IgD-negative memory B cell (primary cell): Measurements from ENCODE around the gene VPS37B. TPM values are rescaled to one million over a fixed set of nuclear protein-coding genes. Genes with fewer than 3 reads are reported as not detected.
"Not testable (repeated sequence)": the region's sequence is repeated elsewhere in the genome, so short reads cannot be mapped to it uniquely, and the experiment has no call there.

Experiments
- H3K27ac Mint-ChIP-seq, 3 donors: one replicate each; pipeline ENCODE4 v1.8.0; 2020 to 2022; ENCODE audit warnings: mild to moderate bottlenecking in 3 of 3, mixed read lengths in 3 of 3, moderate library complexity in 1 of 3
- H3K27me3 Mint-ChIP-seq: one replicate; pipeline ENCODE4 v1.8.0; 2021; ENCODE audit warnings: mixed read lengths
- H3K36me3 Mint-ChIP-seq: one replicate; pipeline ENCODE4 v1.8.0; 2020; ENCODE audit warnings: mild to moderate bottlenecking, mixed read lengths
- H3K4me1 Mint-ChIP-seq, 3 donors: one replicate each; pipeline ENCODE4 v1.8.0; 2020 to 2022; ENCODE audit warnings: mixed read lengths in 3 of 3, mild to moderate bottlenecking in 1 of 3
- H3K4me3 Mint-ChIP-seq, 4 donors: one replicate each; pipeline ENCODE4 v1.8.0; 2020 to 2022; ENCODE audit warnings: mild to moderate bottlenecking in 4 of 4, mixed read lengths in 4 of 4, moderate library complexity in 3 of 4
- H3K9me3 Mint-ChIP-seq, 3 donors: one replicate each; pipeline ENCODE4 v1.8.0; 2020 to 2021; ENCODE audit warnings: mixed read lengths in 3 of 3, mild to moderate bottlenecking in 1 of 3
- polyA plus RNA-seq: library from polyadenylated mRNA; unstranded; fragments of 300-500 nt; fragmentation: Illumina TruSeq; gene quantifications from one replicate; pipeline ENCODE4 v1.2.3, GENCODE V29; 2021

VPS37B gene
- polyA plus RNA-seq, 1 donor from 2014 or later, result 48.1 TPM

GRCh38 chr12:122882908-122883558 is 12.9 kb downstream of the VPS37B start:
- no peaks in the 10 kb centered on the region for H3K9me3 Mint-ChIP-seq
- H3K4me3 Mint-ChIP-seq, result peak overlapping the region in 1 of 4 donors; percentile 83
- peaks cover 2% of the 10 kb centered on the region for H3K27me3 Mint-ChIP-seq
- peaks cover 59 to 67% (median 62%) of the 10 kb centered on the region in 3 donors for H3K4me1 Mint-ChIP-seq
- no peak overlapping the region for H3K27ac Mint-ChIP-seq
- peaks cover 11% of the 10 kb centered on the region for H3K36me3 Mint-ChIP-seq

GRCh38 chr12:122880668-122881067 is 15.3 kb downstream of the VPS37B start:
- Mint-ChIP-seq H3K4me3 (peak overlapping the region in 1 of 4 donors; percentile 19), H3K27ac (peak overlapping the region in 2 of 3 donors; percentile 8), H3K27me3 (no peaks in the 10 kb centered on the region), H3K9me3 (no peaks in the 10 kb centered on the region), H3K4me1 (peaks cover 65 to 69% (median 66%) of the 10 kb centered on the region in 3 donors), H3K36me3 (peaks cover 12% of the 10 kb centered on the region)

GRCh38 chr12:122880155-122880667 is 15.7 kb downstream of the VPS37B start:
- Mint-ChIP-seq H3K9me3 (no peaks in the 10 kb centered on the region), H3K4me3 (peak overlapping the region in 1 of 4 donors; percentile 88), H3K27ac (peak overlapping the region in 1 of 3 donors; percentile 8), H3K36me3 (peaks cover 12% of the 10 kb centered on the region), H3K4me1 (peaks cover 69 to 73% (median 70%) of the 10 kb centered on the region in 3 donors), H3K27me3 (no peaks in the 10 kb centered on the region)

- H3K4me1 Mint-ChIP-seq, result peaks cover 70 to 75% (median 74%) of the 10 kb centered on the region in 3 donors
- no peaks in the 10 kb centered on the region for H3K27me3 Mint-ChIP-seq
- H3K36me3 Mint-ChIP-seq, result peaks cover 12% of the 10 kb centered on the region
- H3K4me3 Mint-ChIP-seq, result peak overlapping the region in 3 of 4 donors; percentile 27 to 91 (median 88)
- H3K27ac Mint-ChIP-seq, result peak overlapping the region in 2 of 3 donors; percentile 36 to 41
- H3K9me3 Mint-ChIP-seq, result no peaks in the 10 kb centered on the region
Measured at GRCh38 chr12:122878780-122879612, 16.9 kb downstream of the VPS37B start.

GRCh38 chr12:122876731-122877130 is 19.2 kb downstream of the VPS37B start:
- Mint-ChIP-seq H3K9me3 (no peaks in the 10 kb centered on the region), H3K4me3 (peak overlapping the region in 1 of 4 donors; percentile 47), H3K36me3 (peaks cover 10% of the 10 kb centered on the region), H3K4me1 (peaks cover 80 to 83% (median 82%) of the 10 kb centered on the region in 3 donors), H3K27me3 (no peaks in the 10 kb centered on the region), H3K27ac (peak overlapping the region in 2 of 3 donors; percentile 7 to 57)

- Mint-ChIP-seq H3K4me1 (peaks cover 77 to 82% (median 80%) of the 10 kb centered on the region in 3 donors), H3K36me3 (peaks cover 11% of the 10 kb centered on the region), H3K4me3 (peak overlapping the region in 3 of 4 donors; percentile 19 to 84 (median 39)), H3K27ac (peak overlapping the region in 2 of 3 donors; percentile 57 to 65)
- not testable (repeated sequence) for H3K9me3 Mint-ChIP-seq, H3K27me3 Mint-ChIP-seq
Measured at GRCh38 chr12:122876281-122876680, 19.6 kb downstream of the VPS37B start.

- peaks cover 73 to 79% (median 79%) of the 10 kb centered on the region in 3 donors for H3K4me1 Mint-ChIP-seq
- peaks cover 12% of the 10 kb centered on the region for H3K36me3 Mint-ChIP-seq
- H3K9me3 Mint-ChIP-seq, result no peaks in the 10 kb centered on the region
- H3K27me3 Mint-ChIP-seq, result no peaks in the 10 kb centered on the region
- peak overlapping the region; percentile 19 to 84 (median 34) for H3K4me3 Mint-ChIP-seq
- peak overlapping the region; percentile 57 to 80 (median 65) for H3K27ac Mint-ChIP-seq
Measured at GRCh38 chr12:122875590-122876220, 20.2 kb downstream of the VPS37B start.

GRCh38 chr12:122874081-122874480 is 21.8 kb downstream of the VPS37B start:
- H3K9me3 Mint-ChIP-seq, result no peaks in the 10 kb centered on the region
- H3K4me3 Mint-ChIP-seq, result peak overlapping the region in 2 of 4 donors; percentile 72 to 83

GRCh38 chr12:122873540-122873939 is 22.4 kb downstream of the VPS37B start:
- no peaks in the 10 kb centered on the region for H3K27me3 Mint-ChIP-seq

More at GRCh38 chr12:122874081-122874480, 21.8 kb downstream of the VPS37B start:
- Mint-ChIP-seq H3K27me3 (no peaks in the 10 kb centered on the region), H3K4me1 (peaks cover 60 to 80% (median 78%) of the 10 kb centered on the region in 3 donors), H3K36me3 (peaks cover 18% of the 10 kb centered on the region), H3K27ac (peak overlapping the region; percentile 9 to 65 (median 48))

GRCh38 chr12:122872815-122873361 is 23.0 kb downstream of the VPS37B start:
- peaks cover 18% of the 10 kb centered on the region for H3K36me3 Mint-ChIP-seq
- peak overlapping the region in 3 of 4 donors; percentile 35 to 85 (median 83) for H3K4me3 Mint-ChIP-seq

More at GRCh38 chr12:122873540-122873939, 22.4 kb downstream of the VPS37B start:
- H3K4me1 Mint-ChIP-seq, result peaks cover 55 to 81% (median 81%) of the 10 kb centered on the region in 3 donors
- peaks cover 18% of the 10 kb centered on the region for H3K36me3 Mint-ChIP-seq
- peak overlapping the region in 2 of 3 donors; percentile 9 to 48 for H3K27ac Mint-ChIP-seq
- no peaks in the 10 kb centered on the region for H3K9me3 Mint-ChIP-seq
- peak overlapping the region; percentile 4 to 85 (median 44) for H3K4me3 Mint-ChIP-seq

GRCh38 chr12:122871851-122872780 is 23.8 kb downstream of the VPS37B start:
- peaks cover 14% of the 10 kb centered on the region for H3K36me3 Mint-ChIP-seq
- no peaks in the 10 kb centered on the region for H3K9me3 Mint-ChIP-seq
- no peaks in the 10 kb centered on the region for H3K27me3 Mint-ChIP-seq
- H3K27ac Mint-ChIP-seq, result peak overlapping the region; percentile 48 to 95 (median 80)
- H3K4me1 Mint-ChIP-seq, result peaks cover 44 to 75% (median 68%) of the 10 kb centered on the region in 3 donors
- peak overlapping the region; percentile 83 to 94 (median 94) for H3K4me3 Mint-ChIP-seq

More at GRCh38 chr12:122872815-122873361, 23.0 kb downstream of the VPS37B start:
- Mint-ChIP-seq H3K9me3 (no peaks in the 10 kb centered on the region), H3K4me1 (peaks cover 51 to 81% (median 76%) of the 10 kb centered on the region in 3 donors), H3K27ac (peak overlapping the region in 2 of 3 donors; percentile 48 to 80), H3K27me3 (no peaks in the 10 kb centered on the region)

- Mint-ChIP-seq H3K4me3 (peak overlapping the region; percentile 83 to 94 (median 94)), H3K27ac (peak overlapping the region; percentile 48 to 95 (median 80)), H3K27me3 (no peaks in the 10 kb centered on the region), H3K36me3 (peaks cover 14% of the 10 kb centered on the region), H3K4me1 (peaks cover 39 to 68% (median 62%) of the 10 kb centered on the region in 3 donors), H3K9me3 (no peaks in the 10 kb centered on the region)
Measured at GRCh38 chr12:122870867-122871664, 24.9 kb downstream of the VPS37B start.
